Activated CD8-positive, alpha-beta memory T cell treated with anti-CD3 and anti-CD28 coated beads for 4 hours (primary cell): ENCODE measurements around the gene FGD5.
"Not testable (repeated sequence)": the region's sequence is repeated elsewhere in the genome, so short reads cannot be mapped to it uniquely, and the experiment has no call there.

Experiments used
- DNase-seq, 2 donors: peaks; one replicate each; pipeline ENCODE4 v3.0.0-alpha.2; 2020; ENCODE audit warnings: low read depth in 2 of 2

FGD5 gene

DNA sequence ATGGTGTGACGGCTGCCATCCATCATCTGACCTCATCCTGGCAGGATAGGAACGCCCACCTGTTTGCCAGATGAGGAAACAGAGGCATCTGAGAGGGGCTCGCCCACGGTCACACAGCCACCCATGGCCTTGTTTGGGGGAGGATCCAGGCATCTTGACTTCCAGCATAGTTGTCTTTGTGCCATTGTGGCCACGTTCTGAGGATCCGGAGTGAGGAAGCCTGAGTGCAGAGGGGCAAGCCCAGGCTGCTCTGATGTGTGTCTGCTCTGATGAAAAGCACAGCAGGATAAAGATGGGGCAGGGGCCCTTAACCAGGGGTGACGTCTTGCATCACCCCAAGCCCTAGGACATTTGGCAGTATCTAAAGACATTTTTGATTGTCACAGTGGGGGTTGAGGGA is 58.7 kb downstream of the FGD5 start:
- DNase-seq: no peak

DNA sequence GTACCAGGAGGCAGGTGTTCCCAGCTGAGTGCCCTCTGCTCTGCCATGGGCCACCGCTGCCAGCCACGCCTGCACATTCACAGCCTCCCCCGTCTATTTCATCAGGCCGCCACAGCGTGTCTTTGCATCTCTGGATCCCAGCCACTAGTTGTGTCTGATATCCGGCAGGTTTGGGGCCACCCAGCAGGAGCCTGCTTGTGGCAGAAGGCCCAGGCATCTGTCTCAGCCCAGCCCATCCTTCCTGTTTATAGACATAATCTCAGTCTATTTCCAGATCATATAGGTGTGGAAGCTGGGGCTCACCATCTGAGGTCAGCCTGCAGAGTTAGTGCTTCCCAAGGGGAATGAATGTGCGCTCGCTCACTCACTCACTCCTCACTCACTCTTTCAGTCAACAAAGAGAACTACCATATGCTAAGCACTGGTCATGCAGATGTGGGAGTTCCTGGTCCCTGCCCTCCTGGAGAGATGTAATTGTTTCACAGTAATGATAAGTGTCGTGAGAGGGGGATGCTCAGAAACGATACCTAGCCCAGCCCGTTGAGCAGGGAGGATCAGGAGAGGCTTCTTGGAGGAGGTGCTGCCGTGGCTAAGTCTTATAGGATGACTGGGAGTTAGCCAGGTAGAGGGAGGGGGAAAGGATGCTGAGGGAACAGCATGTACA is 60.6 kb downstream of the FGD5 start:
- DNase-seq: no peak

DNA sequence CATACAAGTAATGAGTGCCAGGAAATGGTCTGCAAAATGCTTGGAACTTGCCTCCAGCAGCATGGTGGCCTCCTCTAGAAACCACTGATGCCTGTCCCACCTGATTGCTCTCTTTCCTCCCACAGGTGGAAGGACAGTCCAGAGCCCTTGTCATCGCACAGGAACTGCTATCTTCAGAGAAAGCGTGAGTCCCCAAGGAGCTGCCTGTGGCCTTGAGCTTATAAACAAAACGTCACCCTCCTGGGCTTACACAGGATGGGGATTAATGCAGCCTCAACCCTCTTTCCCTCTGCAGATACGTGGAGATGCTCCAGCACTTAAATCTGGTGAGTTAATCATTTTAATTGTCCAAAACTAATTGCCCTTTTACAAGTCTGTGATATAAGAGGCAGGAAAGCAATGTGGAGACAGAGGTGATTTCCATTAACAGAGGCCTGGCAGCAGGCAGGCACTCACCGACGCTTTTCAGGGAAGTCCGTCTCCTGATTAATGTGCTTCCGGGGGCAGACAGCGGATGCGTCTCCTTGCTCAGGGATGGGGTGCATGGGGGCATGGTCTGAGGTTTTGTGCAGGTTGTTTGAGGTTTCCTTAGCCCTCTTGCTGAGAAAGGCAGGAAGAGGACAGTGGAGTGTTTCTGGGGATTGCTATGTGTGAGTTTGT is 61.8 kb downstream of the FGD5 start:
- DNase-seq: no peak

DNA sequence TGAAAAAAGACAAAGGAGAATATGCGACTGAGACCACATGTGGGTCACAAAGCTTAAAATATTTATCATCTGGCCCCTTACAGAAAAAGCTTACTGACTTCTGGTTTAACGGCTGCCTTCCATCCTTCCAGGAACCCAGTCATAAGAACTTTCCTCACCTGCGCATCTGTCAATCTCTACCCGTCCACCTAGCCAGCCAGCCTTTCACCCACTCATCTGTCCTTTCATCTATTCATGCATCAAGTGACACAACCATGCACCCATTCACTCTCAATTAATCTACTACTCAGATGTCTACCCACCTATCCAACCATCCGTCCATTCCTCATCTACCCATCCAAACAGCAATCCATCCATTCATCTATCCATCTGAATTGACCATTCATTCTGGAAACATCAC is 64.5 kb downstream of the FGD5 start:
- no peak for DNase-seq

DNA sequence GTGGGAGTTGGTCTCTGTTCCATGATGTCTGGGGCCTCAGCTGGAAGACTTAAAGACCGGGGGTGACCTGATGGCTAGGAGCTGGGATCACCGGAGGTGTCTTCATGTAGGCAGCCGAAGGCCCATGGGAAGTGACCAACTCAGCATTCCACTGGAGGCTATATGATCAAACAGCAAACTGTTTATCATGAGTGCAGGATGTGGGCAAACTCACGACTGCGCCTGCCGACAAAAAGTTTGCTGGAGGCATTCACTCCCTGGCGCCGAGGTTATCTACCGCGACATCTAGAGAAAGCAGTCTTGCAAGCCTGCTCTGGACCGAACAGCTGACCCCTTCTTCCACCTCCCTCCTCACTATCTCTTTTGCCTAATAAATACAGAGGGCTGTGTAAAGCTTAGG is 65.9 kb downstream of the FGD5 start:
- no peak for DNase-seq

DNA sequence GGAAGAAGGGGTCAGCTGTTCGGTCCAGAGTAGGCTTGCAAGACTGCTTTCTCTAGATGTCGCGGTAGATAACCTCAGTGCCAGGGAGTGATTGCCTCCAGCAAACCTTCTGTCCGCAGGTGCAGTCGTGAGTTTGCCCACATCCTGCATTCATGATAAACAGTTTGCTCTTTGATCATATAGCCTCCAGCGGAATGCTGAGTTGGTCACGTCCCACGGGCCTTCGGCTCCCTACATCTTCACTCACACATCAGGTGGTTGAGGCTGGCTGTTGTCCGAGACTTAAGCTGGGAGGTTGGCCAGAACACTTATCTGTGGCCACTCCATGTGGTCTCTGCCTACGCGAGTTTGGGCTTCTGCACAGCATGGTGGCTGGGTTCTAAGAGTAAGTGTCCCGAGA is 66.5 kb downstream of the FGD5 start:
- DNase-seq: no peak

DNA sequence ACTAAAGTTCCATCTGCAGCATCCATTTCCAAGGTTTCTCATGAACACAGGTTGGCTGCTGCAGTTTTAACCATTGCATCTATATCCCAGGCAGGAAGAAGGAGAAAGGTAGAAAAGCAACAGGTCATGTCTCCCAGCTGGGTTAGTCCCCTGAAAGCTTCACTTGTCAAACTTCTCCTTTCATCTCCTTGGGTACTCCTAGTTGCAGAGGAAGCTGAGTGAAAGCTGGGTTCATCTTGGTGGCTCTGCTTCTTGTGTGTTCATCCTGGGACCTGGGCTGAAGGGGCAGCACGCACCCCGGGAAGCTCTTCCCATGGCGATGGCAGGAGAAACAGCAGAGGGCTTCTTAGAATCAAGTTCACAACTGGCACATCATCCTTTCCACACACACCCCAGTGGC is 67.3 kb downstream of the FGD5 start:
- DNase-seq: no peak

DNA sequence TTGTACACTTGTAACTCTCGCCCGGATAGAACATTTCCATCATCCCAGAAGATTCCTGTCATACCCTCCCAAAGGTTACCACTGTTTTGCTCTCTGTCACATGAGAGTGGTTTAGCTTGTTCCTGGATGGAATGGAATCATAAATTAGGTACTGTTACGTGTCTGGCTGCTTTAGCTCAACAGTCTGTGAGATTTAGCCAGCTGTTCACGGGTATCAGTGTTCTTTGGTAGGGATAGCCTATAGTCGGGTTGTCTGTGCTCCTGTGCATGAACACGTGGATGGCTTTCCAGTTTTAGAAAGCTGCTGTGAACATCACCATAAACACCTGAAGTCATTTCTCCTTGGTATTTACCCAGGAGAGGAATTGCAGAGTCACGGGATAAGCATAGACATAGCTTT is 70.4 kb downstream of the FGD5 start:
- no peak for DNase-seq

DNA sequence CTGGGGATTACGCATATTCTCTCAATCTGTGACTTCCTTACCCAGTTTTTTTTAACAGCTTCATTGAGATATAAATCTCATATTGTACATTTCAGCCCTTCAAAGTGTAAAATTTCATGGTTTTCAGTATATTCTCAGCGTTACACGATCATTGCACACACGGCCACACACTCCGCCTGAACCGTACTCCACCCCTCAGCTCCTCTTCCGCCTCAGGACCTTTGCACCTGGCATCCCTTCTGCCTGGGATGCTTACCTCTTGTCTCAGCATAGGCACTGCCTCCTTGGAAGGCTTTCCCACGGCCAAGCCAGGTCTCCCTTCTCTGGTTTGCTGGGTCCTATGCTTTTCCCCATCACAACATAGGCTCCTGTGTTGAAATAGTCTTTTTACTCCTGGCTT is 71.2 kb downstream of the FGD5 start:
- no peak for DNase-seq

DNA sequence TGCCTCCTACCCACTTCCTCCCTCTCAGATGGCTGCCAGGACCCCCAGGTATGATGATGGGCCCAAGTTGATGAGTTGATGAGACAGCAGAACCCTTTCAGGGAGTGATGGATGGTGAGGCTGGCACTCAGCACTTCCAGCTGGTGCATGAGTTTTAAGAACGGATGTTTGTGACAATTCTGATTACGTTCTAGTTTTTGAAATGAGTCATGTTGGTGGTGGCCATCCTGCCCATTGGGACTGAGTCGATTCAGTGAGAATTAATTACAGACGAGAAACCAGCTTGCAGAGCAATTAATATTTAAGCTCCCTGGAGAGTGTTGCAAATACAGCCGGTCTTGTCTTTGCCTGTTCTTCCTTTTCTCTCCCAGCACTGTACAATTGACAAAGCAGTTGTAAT is 71.7 kb downstream of the FGD5 start:
- DNase-seq: no peak

DNA sequence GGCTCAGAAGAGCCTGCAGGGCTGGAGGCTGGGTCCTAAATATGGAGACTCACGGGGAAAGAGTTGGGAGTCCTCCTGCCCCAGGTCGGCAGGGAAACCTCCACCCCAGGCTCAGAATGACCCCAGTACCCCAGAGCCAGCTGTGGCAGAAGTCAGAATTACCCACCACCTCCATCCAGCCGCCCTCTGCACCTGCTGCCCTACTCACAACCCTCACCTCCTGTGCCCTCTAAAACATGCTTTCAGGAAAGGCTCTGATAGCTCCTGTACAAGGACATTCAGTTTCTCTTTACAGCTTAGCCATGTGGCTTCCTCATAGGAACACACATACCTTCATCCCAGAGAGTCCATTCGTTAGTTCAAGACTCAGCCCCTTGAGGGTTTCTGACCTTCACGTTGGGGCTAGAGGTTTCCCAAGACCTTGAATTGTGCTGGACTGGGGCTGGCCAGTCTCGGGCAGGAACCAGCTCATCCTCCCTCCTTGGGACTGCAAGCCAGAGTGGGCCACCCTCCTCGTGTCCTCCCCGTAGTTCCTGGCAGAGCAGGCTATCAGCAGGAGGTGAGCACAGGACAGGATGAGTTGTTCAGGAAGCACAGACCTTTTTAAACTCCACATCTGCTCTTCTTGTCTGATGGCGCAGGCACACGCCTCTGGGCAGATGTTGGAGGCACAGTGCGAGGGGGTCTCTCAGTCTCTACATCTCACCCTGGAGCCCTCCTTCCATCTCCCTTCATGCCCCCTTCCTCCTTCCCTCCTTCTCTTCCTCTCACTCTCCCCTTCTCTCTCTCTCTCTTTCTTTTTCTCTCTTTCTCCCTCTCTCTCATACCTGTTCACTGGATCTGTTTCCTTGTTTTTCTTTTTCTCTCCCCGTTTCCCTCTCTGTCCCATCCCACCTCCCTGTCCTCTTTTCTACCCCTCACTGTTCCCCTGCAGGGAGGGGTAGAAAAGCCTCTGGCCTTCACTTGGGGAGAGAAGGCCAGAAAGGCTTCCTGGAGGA is 72.7 kb downstream of the FGD5 start:
- DNase-seq: no peak

DNA sequence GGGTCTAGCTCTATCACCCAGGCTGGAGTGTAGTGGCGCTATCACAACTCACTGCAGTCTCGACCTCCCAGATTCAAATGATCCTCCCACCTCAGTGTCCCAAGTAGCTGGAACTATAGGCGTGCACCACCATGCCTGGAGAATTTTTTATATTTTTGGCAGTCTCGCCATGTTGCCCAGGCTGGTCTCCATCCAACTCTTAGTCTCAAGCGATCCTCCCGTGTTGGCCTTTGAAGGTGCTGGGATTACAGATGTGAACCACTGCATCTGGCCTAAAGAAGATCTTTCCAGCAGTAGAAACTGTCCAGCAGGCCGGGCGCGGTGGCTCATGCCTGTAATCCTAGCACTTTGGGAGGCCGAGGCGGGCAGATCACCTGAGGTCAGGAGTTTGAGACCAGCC is 73.5 kb downstream of the FGD5 start:
- DNase-seq: no peak

DNA sequence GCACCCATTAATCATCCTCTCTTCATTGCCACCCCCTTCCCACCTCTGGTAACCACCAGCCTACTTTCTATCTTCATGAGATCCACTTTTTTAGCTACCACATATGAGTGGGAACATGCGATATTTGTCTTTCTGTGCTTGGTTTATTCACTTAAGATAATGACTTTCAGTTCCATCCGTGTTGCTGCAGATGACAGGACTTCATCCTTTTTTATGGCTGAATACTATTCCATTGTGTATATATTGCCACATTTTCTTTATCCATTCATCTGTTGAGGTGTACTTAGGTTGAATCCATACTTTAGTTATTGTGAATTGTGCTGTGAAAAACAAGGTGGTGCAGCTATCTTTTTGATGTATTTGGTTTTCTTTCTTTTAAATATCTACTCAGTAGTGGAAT is 75.3 kb downstream of the FGD5 start:
- no peak for DNase-seq

DNA sequence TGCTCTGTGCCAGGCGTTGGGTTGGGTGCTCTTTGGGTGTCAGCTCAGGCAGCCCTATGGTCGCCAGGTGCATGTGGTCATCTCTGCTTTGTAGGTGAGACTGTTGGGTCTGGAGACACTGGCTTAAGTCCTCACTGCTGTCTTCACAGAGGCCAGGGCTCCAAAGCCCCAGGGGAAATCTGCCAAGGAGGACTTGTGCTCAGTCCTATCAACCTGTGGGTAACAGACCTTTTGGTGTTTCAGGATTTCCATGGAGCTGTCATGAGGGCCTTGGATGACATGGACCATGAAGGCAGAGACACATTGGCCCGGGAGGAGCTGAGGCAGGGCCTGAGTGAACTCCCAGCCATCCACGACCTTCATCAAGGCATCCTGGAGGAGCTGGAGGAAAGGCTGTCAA is 78.5 kb downstream of the FGD5 start:
- no peak for DNase-seq

DNA sequence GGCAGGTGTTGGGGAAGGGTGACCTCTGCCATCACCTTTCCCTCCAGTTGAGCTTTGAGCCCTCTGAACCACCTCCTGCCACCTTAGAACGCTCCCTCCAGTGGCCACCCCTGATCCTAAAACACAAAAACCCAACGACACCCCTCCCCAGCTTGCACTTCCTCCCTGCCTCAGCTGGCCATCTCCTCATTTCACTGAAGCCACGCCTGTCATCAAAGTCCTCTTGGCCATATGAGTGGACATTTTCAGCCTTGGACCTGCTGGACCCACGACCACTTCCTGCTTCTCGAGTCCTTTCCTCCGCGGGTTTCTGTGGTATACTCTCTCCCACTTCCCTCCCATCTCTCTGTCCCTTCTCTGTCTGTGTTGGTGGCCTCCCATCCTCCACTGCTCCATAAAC is 80.2 kb downstream of the FGD5 start:
- DNase-seq: no peak

DNA sequence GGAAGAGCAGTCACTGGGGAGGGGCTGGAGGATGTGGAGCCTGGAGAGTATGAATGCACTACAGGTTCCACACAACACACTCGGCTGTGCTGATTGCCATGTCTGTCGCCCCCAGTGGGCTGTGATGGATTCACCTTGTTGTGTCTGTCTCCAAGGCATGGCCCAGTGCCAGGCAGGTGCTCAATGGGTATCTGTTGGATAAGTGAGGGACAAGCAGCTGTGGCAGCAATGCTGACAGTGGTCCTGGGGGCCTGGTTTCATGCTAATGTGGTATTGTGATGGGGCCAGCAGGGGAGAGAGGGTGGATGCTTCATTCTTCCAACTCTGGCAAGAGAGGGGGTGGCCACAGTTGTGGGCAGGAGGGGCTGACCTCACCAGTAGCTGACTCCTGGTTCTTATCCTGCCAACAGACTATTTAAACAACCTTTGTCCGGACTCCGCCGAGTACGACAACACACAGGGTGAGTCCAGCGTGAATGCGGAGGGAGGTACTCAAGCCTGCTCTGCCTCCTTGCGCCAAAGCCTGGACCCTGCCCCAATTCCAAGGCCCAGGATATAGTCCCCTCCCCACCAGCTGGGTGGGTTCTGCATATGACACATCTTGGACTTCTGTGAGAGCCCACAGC is 81.3 kb downstream of the FGD5 start:
- no peak for DNase-seq

DNA sequence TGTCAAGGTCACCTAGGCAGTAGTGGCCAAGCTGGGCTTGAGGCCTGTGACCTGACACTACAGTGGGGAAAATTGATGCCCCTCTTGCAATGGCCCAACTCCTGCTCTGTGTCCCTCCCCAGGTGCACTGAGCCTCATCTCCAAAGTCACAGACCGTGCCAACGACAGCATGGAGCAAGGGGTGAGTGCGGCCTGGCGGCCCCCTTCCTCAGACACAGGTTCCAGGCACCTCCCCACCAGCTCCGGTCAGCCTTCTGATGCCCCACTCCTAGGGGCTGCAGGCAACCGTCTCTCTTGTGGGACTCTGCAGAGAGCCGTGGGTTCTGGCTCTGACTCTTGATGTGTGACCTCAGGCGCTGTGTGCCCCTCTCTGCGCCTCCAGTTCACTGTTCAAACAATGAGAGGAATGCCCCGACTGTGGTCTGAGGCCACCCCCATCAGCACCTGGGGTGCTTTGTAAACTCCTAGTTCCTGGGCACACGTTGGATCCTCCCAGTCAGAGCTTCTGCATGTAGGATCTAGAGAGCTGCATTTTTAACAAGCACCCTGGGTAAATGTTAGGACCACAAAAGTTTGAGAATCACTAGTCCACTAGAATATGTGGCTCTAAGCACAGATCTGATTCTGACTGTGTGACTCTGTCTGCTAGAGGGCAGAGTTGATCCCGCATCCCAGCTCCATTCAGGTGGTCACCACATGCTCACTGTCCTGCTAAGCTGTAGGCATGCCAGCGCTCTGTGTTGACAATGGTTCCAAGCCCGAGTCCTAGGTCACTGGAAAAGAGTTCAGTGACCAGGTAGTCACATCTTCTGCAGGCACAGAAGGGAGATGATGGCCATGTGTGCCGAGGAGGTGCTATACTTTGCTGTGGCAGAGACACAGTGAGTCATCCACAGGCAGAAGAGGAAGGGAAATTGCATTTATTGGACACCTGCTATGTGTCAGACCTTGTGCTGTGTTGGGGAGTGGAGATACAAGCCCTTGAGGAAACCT is 82.4 kb downstream of the FGD5 start:
- DNase-seq: no peak

DNA sequence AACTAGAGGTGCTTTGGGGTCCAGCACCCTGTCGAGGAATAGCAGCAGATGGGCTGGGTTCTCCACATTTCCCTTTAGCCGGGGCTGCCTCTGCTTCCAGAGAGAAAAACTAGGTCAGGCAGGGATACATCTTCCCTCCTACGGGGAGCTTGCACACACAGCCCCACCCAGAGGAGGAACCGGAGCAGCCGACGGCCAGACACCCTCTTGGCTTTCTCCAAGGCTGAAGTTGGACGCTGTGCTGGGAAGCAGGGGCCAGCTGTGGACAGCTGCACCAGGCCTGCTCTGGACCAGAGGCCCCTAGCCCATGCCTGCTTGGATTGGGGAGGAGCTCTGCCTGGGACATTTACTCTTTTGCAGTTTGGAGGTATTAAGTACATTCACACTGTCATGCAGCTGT is 84.0 kb downstream of the FGD5 start:
- no peak for DNase-seq

DNA sequence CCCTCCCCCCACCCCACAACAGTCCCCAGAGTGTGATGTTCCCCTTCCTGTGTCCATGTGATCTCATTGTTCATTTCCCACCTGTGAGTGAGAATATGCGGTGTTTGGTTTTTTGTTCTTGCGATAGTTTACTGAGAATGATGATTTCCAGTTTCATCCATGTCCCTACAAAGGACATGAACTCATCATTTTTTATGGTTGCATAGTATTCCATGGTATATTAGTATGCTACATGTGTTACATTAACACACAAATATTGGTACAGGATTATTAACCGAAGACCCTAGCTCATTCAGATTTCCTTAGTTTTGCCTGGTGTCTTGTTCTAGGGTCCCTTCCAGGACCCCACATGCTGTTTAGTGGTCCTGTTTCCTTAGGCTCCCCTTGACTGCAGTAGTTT is 84.7 kb downstream of the FGD5 start:
- DNase-seq: not testable (repeated sequence)

DNA sequence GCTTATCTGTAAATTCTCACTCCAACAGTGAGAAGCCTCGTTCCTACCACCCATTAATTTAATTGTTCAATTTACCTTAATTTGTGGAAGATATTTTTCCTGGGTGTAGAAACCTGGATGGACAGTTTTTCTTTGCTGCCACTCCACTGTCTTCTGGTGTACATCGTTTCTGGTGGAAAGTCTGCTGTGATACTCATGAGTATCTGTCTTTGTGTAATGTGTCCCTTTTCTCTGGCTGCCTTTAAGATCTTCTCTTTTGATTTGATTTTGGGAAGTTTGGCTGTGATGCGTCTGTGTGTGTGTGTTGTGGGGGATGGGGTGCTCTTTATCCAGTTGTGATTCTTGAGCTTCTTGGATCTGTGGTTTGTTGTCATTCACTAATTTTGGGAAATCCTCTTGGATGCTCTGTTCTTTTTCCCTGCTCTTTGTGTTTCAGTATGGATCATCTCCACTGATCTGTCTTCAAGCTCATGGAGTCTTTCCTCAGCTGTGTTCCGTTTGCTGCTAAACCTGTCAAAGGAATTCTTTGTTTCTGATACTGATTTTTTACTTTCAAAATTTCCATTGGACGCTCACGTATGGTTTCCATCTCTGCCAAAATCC is 86.4 kb downstream of the FGD5 start:
- no peak for DNase-seq
